ENCODE measurements around the gene GABPB1.
A peak's percentile ranks its signal among the peaks of the same experiment; 100 is the strongest.

Gene GABPB1

GRCh38 chr15:50358845-50359244 is 3.8 kb upstream of the GABPB1 start:
- no peaks in the 10 kb centered on the region for H3K9me3 ChIP-seq (ENCODE audit: control insufficient read depth, insufficient read depth, low read length)
- H3K9ac ChIP-seq (ENCODE audit: low read depth, low read length): no peak overlapping the region
- H3K4me1 ChIP-seq (ENCODE audit: insufficient read depth, low read length): 0 out of 2 replicates have a peak, but pooled peaks cover 5% of the 10 kb centered on the region
- H3K36me3 ChIP-seq (ENCODE audit: insufficient read depth, low read length): peaks cover 13% of the 10 kb centered on the region

- Histone ChIP-seq H3K9ac (ENCODE audit: low read depth, low read length) (peak overlapping the region; percentile 71), H3K4me1 (ENCODE audit: insufficient read depth, low read length) (0 out of 2 replicates have a peak, but pooled peaks cover 5% of the 10 kb centered on the region), H3K36me3 (ENCODE audit: insufficient read depth, low read length) (0 out of 2 replicates have a peak, but pooled peaks cover 3% of the 10 kb centered on the region), H3K9me3 (ENCODE audit: control insufficient read depth, insufficient read depth, low read length) (no peaks in the 10 kb centered on the region)
Observed at GRCh38 chr15:50355980-50356379, 982 bp upstream of the GABPB1 start.

GRCh38 chr15:50355619-50355905 is 564 bp upstream of the GABPB1 start:
- Histone ChIP-seq H3K9me3 (ENCODE audit: control insufficient read depth, insufficient read depth, low read length) (no peaks in the 10 kb centered on the region), H3K36me3 (ENCODE audit: insufficient read depth, low read length) (0 out of 2 replicates have a peak, but pooled peaks cover 3% of the 10 kb centered on the region), H3K9ac (ENCODE audit: low read depth, low read length) (peak overlapping the region; percentile 71), H3K4me1 (ENCODE audit: insufficient read depth, low read length) (0 out of 2 replicates have a peak, but pooled peaks cover 8% of the 10 kb centered on the region)

GRCh38 chr15:50353975-50354837 is 792 bp downstream of the GABPB1 start:
- peak overlapping the region; percentile 71 for H3K9ac ChIP-seq (ENCODE audit: low read depth, low read length)
- H3K4me1 ChIP-seq (ENCODE audit: insufficient read depth, low read length): 0 out of 2 replicates have a peak, but pooled peaks cover 10% of the 10 kb centered on the region
- H3K9me3 ChIP-seq (ENCODE audit: control insufficient read depth, insufficient read depth, low read length): no peaks in the 10 kb centered on the region
- no peaks in the 10 kb centered on the region for H3K36me3 ChIP-seq (ENCODE audit: insufficient read depth, low read length)

GRCh38 chr15:50353251-50353974 is 1.6 kb downstream of the GABPB1 start:
- peak overlapping the region; percentile 71 for H3K9ac ChIP-seq (ENCODE audit: low read depth, low read length)
- 0 out of 2 replicates have a peak, but pooled peaks cover 10% of the 10 kb centered on the region for H3K4me1 ChIP-seq (ENCODE audit: insufficient read depth, low read length)
- no peaks in the 10 kb centered on the region for H3K9me3 ChIP-seq (ENCODE audit: control insufficient read depth, insufficient read depth, low read length)
- no peaks in the 10 kb centered on the region for H3K36me3 ChIP-seq (ENCODE audit: insufficient read depth, low read length)

GRCh38 chr15:50350621-50351020 is 4.4 kb downstream of the GABPB1 start:
- H3K9ac ChIP-seq (ENCODE audit: low read depth, low read length): no peak overlapping the region
- H3K4me1 ChIP-seq (ENCODE audit: insufficient read depth, low read length): 0 out of 2 replicates have a peak, but pooled peaks cover 6% of the 10 kb centered on the region
- H3K9me3 ChIP-seq (ENCODE audit: control insufficient read depth, insufficient read depth, low read length): no peaks in the 10 kb centered on the region
- no peaks in the 10 kb centered on the region for H3K36me3 ChIP-seq (ENCODE audit: insufficient read depth, low read length)

GRCh38 chr15:50345298-50345697 is 9.7 kb downstream of the GABPB1 start:
- Histone ChIP-seq H3K9ac (ENCODE audit: low read depth, low read length) (no peak overlapping the region), H3K36me3 (ENCODE audit: insufficient read depth, low read length) (no peaks in the 10 kb centered on the region), H3K9me3 (ENCODE audit: control insufficient read depth, insufficient read depth, low read length) (no peaks in the 10 kb centered on the region), H3K4me1 (ENCODE audit: insufficient read depth, low read length) (no peaks in the 10 kb centered on the region)

GRCh38 chr15:50344006-50344464 is 11.0 kb downstream of the GABPB1 start:
- Histone ChIP-seq H3K4me1 (ENCODE audit: insufficient read depth, low read length) (no peaks in the 10 kb centered on the region), H3K9ac (ENCODE audit: low read depth, low read length) (no peak overlapping the region), H3K9me3 (ENCODE audit: control insufficient read depth, insufficient read depth, low read length) (no peaks in the 10 kb centered on the region), H3K36me3 (ENCODE audit: insufficient read depth, low read length) (no peaks in the 10 kb centered on the region)

- Histone ChIP-seq H3K4me1 (ENCODE audit: insufficient read depth, low read length) (no peaks in the 10 kb centered on the region), H3K36me3 (ENCODE audit: insufficient read depth, low read length) (no peaks in the 10 kb centered on the region), H3K9ac (ENCODE audit: low read depth, low read length) (no peak overlapping the region), H3K9me3 (ENCODE audit: control insufficient read depth, insufficient read depth, low read length) (no peaks in the 10 kb centered on the region)
Observed at GRCh38 chr15:50341616-50342136, 13.3 kb downstream of the GABPB1 start.

GRCh38 chr15:50340416-50340815 is 14.6 kb downstream of the GABPB1 start:
- H3K9ac ChIP-seq (ENCODE audit: low read depth, low read length): no peak overlapping the region
- H3K4me1 ChIP-seq (ENCODE audit: insufficient read depth, low read length): no peaks in the 10 kb centered on the region
- H3K36me3 ChIP-seq (ENCODE audit: insufficient read depth, low read length): no peaks in the 10 kb centered on the region
- H3K9me3 ChIP-seq (ENCODE audit: control insufficient read depth, insufficient read depth, low read length): no peaks in the 10 kb centered on the region

- Histone ChIP-seq H3K36me3 (ENCODE audit: insufficient read depth, low read length) (no peaks in the 10 kb centered on the region), H3K9me3 (ENCODE audit: control insufficient read depth, insufficient read depth, low read length) (no peaks in the 10 kb centered on the region), H3K9ac (ENCODE audit: low read depth, low read length) (no peak overlapping the region), H3K4me1 (ENCODE audit: insufficient read depth, low read length) (no peaks in the 10 kb centered on the region)
Observed at GRCh38 chr15:50339717-50340116, 15.3 kb downstream of the GABPB1 start.

- no peaks in the 10 kb centered on the region for H3K36me3 ChIP-seq (ENCODE audit: insufficient read depth, low read length)
- no peak overlapping the region for H3K9ac ChIP-seq (ENCODE audit: low read depth, low read length)
- H3K9me3 ChIP-seq (ENCODE audit: control insufficient read depth, insufficient read depth, low read length): no peaks in the 10 kb centered on the region
- peaks cover 9% of the 10 kb centered on the region for H3K4me1 ChIP-seq (ENCODE audit: insufficient read depth, low read length)
Observed at GRCh38 chr15:50335251-50335650, 19.7 kb downstream of the GABPB1 start.

GRCh38 chr15:50333229-50333628 is 21.8 kb downstream of the GABPB1 start:
- Histone ChIP-seq H3K4me1 (ENCODE audit: insufficient read depth, low read length) (peaks cover 9% of the 10 kb centered on the region), H3K9ac (ENCODE audit: low read depth, low read length) (no peak overlapping the region), H3K9me3 (ENCODE audit: control insufficient read depth, insufficient read depth, low read length) (no peaks in the 10 kb centered on the region), H3K36me3 (ENCODE audit: insufficient read depth, low read length) (no peaks in the 10 kb centered on the region)

GRCh38 chr15:50330921-50331320 is 24.1 kb downstream of the GABPB1 start:
- no peak overlapping the region for H3K9ac ChIP-seq (ENCODE audit: low read depth, low read length)
- H3K4me1 ChIP-seq (ENCODE audit: insufficient read depth, low read length): peaks cover 9% of the 10 kb centered on the region
- H3K9me3 ChIP-seq (ENCODE audit: control insufficient read depth, insufficient read depth, low read length): no peaks in the 10 kb centered on the region
- H3K36me3 ChIP-seq (ENCODE audit: insufficient read depth, low read length): no peaks in the 10 kb centered on the region

Data from ES-I3 (cell line).